ENCODE data around the gene PPP6R3.
A peak's percentile ranks its signal among the peaks of the same experiment; 100 is the strongest.
"Not testable (repeated sequence)": the region's sequence is repeated elsewhere in the genome, so short reads cannot be mapped to it uniquely, and the experiment has no call there.

PPP6R3 gene

GRCh38 chr11:68447015-68447801, 13.3 kb upstream of the PPP6R3 start:
- peak; percentile 80 for DNase-seq (ENCODE audit: low read depth)

GRCh38 chr11:68447914-68448313, 12.6 kb upstream of the PPP6R3 start:
- H3K4me3 ChIP-seq (ENCODE audit: low read depth, low read length); DNase-seq (ENCODE audit: low read depth): not testable (repeated sequence)

More at GRCh38 chr11:68447015-68447801, 13.3 kb upstream of the PPP6R3 start:
- TF ChIP-seq MYC (IDR thresholded peaks at IDR 0.05; ENCODE audit: low read depth, low read length) (no peak), MAX (IDR thresholded peaks at IDR 0.05; ENCODE audit: low read depth, low read length) (no peak), CTCF (IDR thresholded peaks at IDR 0.05; ENCODE audit: low read depth, low read length) (peak; percentile 80), POLR2A (IDR thresholded peaks at IDR 0.05; ENCODE audit: extremely low read depth, insufficient read length) (no peak)
- no peak overlapping the region for H3K4me3 ChIP-seq (ENCODE audit: low read depth, low read length)

- no peak for TF ChIP-seq MYC (IDR thresholded peaks at IDR 0.05; ENCODE audit: low read depth, low read length)
- no peak for TF ChIP-seq POLR2A (IDR thresholded peaks at IDR 0.05; ENCODE audit: extremely low read depth, insufficient read length)
- no peak for TF ChIP-seq MAX (IDR thresholded peaks at IDR 0.05; ENCODE audit: low read depth, low read length)
- no peak for TF ChIP-seq CTCF (IDR thresholded peaks at IDR 0.05; ENCODE audit: low read depth, low read length)
- H3K4me3 ChIP-seq (ENCODE audit: low read depth, low read length): no peak overlapping the region
- DNase-seq (ENCODE audit: low read depth): no peak
These were observed 11.9 kb upstream of the PPP6R3 start for GRCh38 chr11:68448604-68449011.

- H3K4me3 ChIP-seq (ENCODE audit: low read depth, low read length): no peak overlapping the region
- TF ChIP-seq MAX (IDR thresholded peaks at IDR 0.05; ENCODE audit: low read depth, low read length): no peak
- TF ChIP-seq MYC (IDR thresholded peaks at IDR 0.05; ENCODE audit: low read depth, low read length): no peak
- TF ChIP-seq POLR2A (IDR thresholded peaks at IDR 0.05; ENCODE audit: extremely low read depth, insufficient read length): no peak
- no peak for TF ChIP-seq CTCF (IDR thresholded peaks at IDR 0.05; ENCODE audit: low read depth, low read length)
- DNase-seq (ENCODE audit: low read depth): no peak
These were observed 10.6 kb upstream of the PPP6R3 start for GRCh38 chr11:68449951-68450350.

- H3K4me3 ChIP-seq (ENCODE audit: low read depth, low read length): no peak overlapping the region
- TF ChIP-seq MYC (IDR thresholded peaks at IDR 0.05; ENCODE audit: low read depth, low read length): no peak
- TF ChIP-seq MAX (IDR thresholded peaks at IDR 0.05; ENCODE audit: low read depth, low read length): no peak
- TF ChIP-seq CTCF (IDR thresholded peaks at IDR 0.05; ENCODE audit: low read depth, low read length): no peak
- TF ChIP-seq POLR2A (IDR thresholded peaks at IDR 0.05; ENCODE audit: extremely low read depth, insufficient read length): no peak
- DNase-seq (ENCODE audit: low read depth): no peak
These were observed 9.8 kb upstream of the PPP6R3 start for GRCh38 chr11:68450711-68451110.

GRCh38 chr11:68454767-68455166, 5.8 kb upstream of the PPP6R3 start:
- DNase-seq (ENCODE audit: low read depth): no peak
- no peak overlapping the region for H3K4me3 ChIP-seq (ENCODE audit: low read depth, low read length)
- TF ChIP-seq MAX (IDR thresholded peaks at IDR 0.05; ENCODE audit: low read depth, low read length): no peak
- no peak for TF ChIP-seq MYC (IDR thresholded peaks at IDR 0.05; ENCODE audit: low read depth, low read length)
- no peak for TF ChIP-seq CTCF (IDR thresholded peaks at IDR 0.05; ENCODE audit: low read depth, low read length)
- TF ChIP-seq POLR2A (IDR thresholded peaks at IDR 0.05; ENCODE audit: extremely low read depth, insufficient read length): no peak
